HCT116 (cell line): ENCODE results near the gene KRTAP20-2. TPM values are rescaled to one million over a fixed set of nuclear protein-coding genes. Genes with fewer than 3 reads are reported as not detected.

Source experiments
- ATAC-seq: fragments of 200-7000 bp; cut with Tn5 transposase; 2 replicates; pipeline ENCODE4 v1.9.1; 2020; ENCODE audit warnings: mild to moderate bottlenecking, moderate library complexity
- BruUV-seq: library from RNA; stranded (reverse); fragments of 400-500 nt; replicated peaks from 2 replicates; lab custom pipeline; 2021; lab: Mats Ljungman, UMichigan
- CTCF ChIA-PET: fragments of 300-600 bp; sonication (Branson Sonifier 250); formaldehyde crosslinking; loops from one replicate; lab custom pipeline; 2021; ENCODE audit warnings: antibody characterized with exemption; lab: Charles Lee
- POLR2A ChIA-PET: fragments of 300-600, 350-600 bp; sonication (Branson Sonifier 250); formaldehyde crosslinking; loops from one replicate; lab custom pipeline; 2021; ENCODE audit warnings: antibody characterized with exemption; lab: Charles Lee
- RAD21 ChIA-PET, 2 experiments: fragments of 300-600 bp; sonication (Branson Sonifier 250); formaldehyde crosslinking; loops; one replicate each; lab custom pipeline; 2023; ENCODE audit warnings: low total read pairs in 2 of 2; ENCODE audit not compliant: uncharacterized antibody in 2 of 2, unreplicated experiment in 2 of 2, low non-redundant PET in 1 of 2; lab: Charles Lee
- DNase-seq: peaks from one replicate; pipeline ENCODE4 v3.0.0-alpha.2; 2010; ENCODE audit warnings: low read depth, low spot score
- H2AFZ ChIP-seq: fragments of 200-600 bp; shearing (Covaris generic), sonication (generic); 2 replicates; pipeline ENCODE4 v1.6.1; 2017; ENCODE audit warnings: low read depth, mixed run types, mixed read lengths, antibody characterized with exemption, low read length; ENCODE audit not compliant: poor library complexity, severe bottlenecking
- H3K27ac ChIP-seq: 2 replicates; pipeline ENCODE4 v1.5.1; 2012; ENCODE audit warnings: low read depth, low read length
- H3K27me3 ChIP-seq: fragments of 200-600 bp; sonication (generic); 2 replicates; pipeline ENCODE4 v1.6.1; 2016; ENCODE audit warnings: mixed run types, low read length, mixed read lengths; ENCODE audit not compliant: insufficient read depth
- H3K36me3 ChIP-seq, 2 experiments: fragments of 200-500 bp in 1 of 2; fragments of 200-600 bp in 1 of 2; sonication (Bioruptor generic) in 1 of 2; sonication (generic) in 1 of 2; 2 replicates each; pipeline versions ENCODE4 v1.5.1 to v1.6.1; 2014 to 2016; ENCODE audit warnings: low read length in 2 of 2, inconsistent platforms in 1 of 2, mixed read lengths in 1 of 2, mixed run types in 1 of 2; ENCODE audit not compliant: insufficient read depth in 2 of 2, control insufficient read depth in 1 of 2
- H3K4me1 ChIP-seq, 2 experiments: fragments of 200-600 bp in 1 of 2; sonication (generic) in 1 of 2; 2 replicates each; pipeline versions ENCODE4 v1.5.1 to v1.6.1; 2012 to 2017; ENCODE audit warnings: low read length in 2 of 2, inconsistent platforms in 1 of 2, mild to moderate bottlenecking in 1 of 2, mixed read lengths in 1 of 2, mixed run types in 1 of 2, moderate library complexity in 1 of 2; ENCODE audit not compliant: insufficient read depth in 2 of 2, control insufficient read depth in 1 of 2
- H3K4me2 ChIP-seq: fragments of 200-600 bp; sonication (generic); 2 replicates; pipeline ENCODE4 v1.6.1; 2017; ENCODE audit warnings: mixed run types, low read length, mixed read lengths
- H3K4me3 ChIP-seq, 2 experiments: fragments of 200-600 bp in 1 of 2; sonication (generic) in 1 of 2; replicated peaks in 1 of 2; 2 replicates each; pipeline ENCODE4 v1.5.1; 2011 to 2016; ENCODE audit warnings: low read length in 2 of 2, control low read depth in 1 of 2, low read depth in 1 of 2, mild to moderate bottlenecking in 1 of 2, mixed read lengths in 1 of 2, mixed run types in 1 of 2
- H3K79me2 ChIP-seq: fragments of 200-600 bp; sonication (generic); 2 replicates; pipeline ENCODE4 v1.6.1; 2017; ENCODE audit warnings: mild to moderate bottlenecking, mixed run types, low read length, moderate library complexity, mixed read lengths; ENCODE audit not compliant: insufficient read depth
- H3K9ac ChIP-seq: fragments of 200-600 bp; sonication (generic); 2 replicates; pipeline ENCODE4 v1.6.1; 2016; ENCODE audit warnings: low read length, mixed read lengths
- H3K9me2 ChIP-seq: fragments of 200-600 bp; sonication (generic), shearing (Covaris generic); 2 replicates; pipeline ENCODE4 v1.6.1; 2017; ENCODE audit warnings: mixed run types, mild to moderate bottlenecking, moderate library complexity; ENCODE audit not compliant: insufficient read depth
- H3K9me3 ChIP-seq, 2 experiments: fragments of 200-500 bp in 1 of 2; fragments of 200-600 bp in 1 of 2; sonication (Bioruptor generic) in 1 of 2; sonication (generic) in 1 of 2; 2 replicates each; pipeline ENCODE4 v1.6.1; 2014 to 2017; ENCODE audit warnings: low read length in 2 of 2, mixed read lengths in 2 of 2, inconsistent platforms in 1 of 2, low read depth in 1 of 2, mild to moderate bottlenecking in 1 of 2, mixed run types in 1 of 2, moderate library complexity in 1 of 2; ENCODE audit not compliant: control insufficient read depth in 1 of 2, insufficient read depth in 1 of 2
- H4K20me1 ChIP-seq: fragments of 200-600 bp; sonication (generic), shearing (Covaris generic); 2 replicates; pipeline ENCODE4 v1.6.1; 2017; ENCODE audit warnings: mixed run types, mild to moderate bottlenecking, moderate library complexity; ENCODE audit not compliant: insufficient read depth
- CEBPB ChIP-seq: IDR thresholded peaks from 2 replicates; pipeline ENCODE4 v1.6.1; 2012; ENCODE audit warnings: low read depth
- EGR1 ChIP-seq: IDR thresholded peaks from 2 replicates; pipeline ENCODE4 v1.6.1; 2012; ENCODE audit warnings: low read depth
- ELF1 ChIP-seq: IDR thresholded peaks from 2 replicates; pipeline ENCODE4 v1.6.1; 2012; ENCODE audit warnings: low read depth, borderline replicate concordance
- EZH2 ChIP-seq: fragments of 200-600 bp; sonication (generic); IDR thresholded peaks from 2 replicates; pipeline ENCODE4 v1.6.1; 2017; ENCODE audit warnings: antibody characterized with exemption, mixed run types
- EZH2phosphoT487 ChIP-seq: fragments of 200-600 bp; IDR thresholded peaks from 2 replicates; pipeline ENCODE4 v1.6.1; 2018; ENCODE audit warnings: antibody characterized with exemption, borderline replicate concordance
- POLR2A ChIP-seq: IDR thresholded peaks from 2 replicates; pipeline ENCODE4 v1.7.0; 2011; ENCODE audit warnings: borderline replicate concordance; ENCODE audit not compliant: insufficient read depth, insufficient read length; ENCODE audit errors: extremely low read depth
- POLR2AphosphoS5 ChIP-seq: IDR thresholded peaks from 2 replicates; pipeline ENCODE4 v1.6.1; 2011; ENCODE audit warnings: mild to moderate bottlenecking, low read depth, low read length, moderate library complexity
- RAD21 ChIP-seq: IDR thresholded peaks from 2 replicates; pipeline ENCODE4 v1.6.1; 2012; ENCODE audit warnings: low read depth, mild to moderate bottlenecking
- REST ChIP-seq: IDR thresholded peaks from 2 replicates; pipeline ENCODE4 v1.6.1; 2012; ENCODE audit warnings: low read depth
- SRF ChIP-seq: IDR thresholded peaks from 2 replicates; pipeline ENCODE4 v1.6.1; 2012; ENCODE audit warnings: low read depth
- TCF7L2 ChIP-seq: IDR thresholded peaks from 2 replicates; pipeline ENCODE4 v1.7.0; 2011; ENCODE audit warnings: borderline replicate concordance, inconsistent platforms; ENCODE audit not compliant: insufficient read depth, insufficient read length; ENCODE audit errors: extremely low read depth
- YY1 ChIP-seq: IDR thresholded peaks from 2 replicates; pipeline ENCODE4 v1.6.1; 2011; ENCODE audit warnings: low read length, low read depth, moderate library complexity, mild to moderate bottlenecking; ENCODE audit not compliant: insufficient replicate concordance; ENCODE audit errors: extremely low read depth
- ZBTB33 ChIP-seq: IDR thresholded peaks from 2 replicates; pipeline ENCODE4 v1.6.1; 2011; ENCODE audit warnings: mild to moderate bottlenecking, low read length, moderate library complexity; ENCODE audit not compliant: insufficient replicate concordance; ENCODE audit errors: extremely low read depth
- intact Hi-C: fragments of 100-400 bp; cut with micrococcal nuclease; formaldehyde crosslinking; loops from 2 replicates; pipeline ENCODE4 v1.10.0; 2022
- total RNA-seq: library from RNA; stranded (reverse); gene quantifications from one replicate; pipeline ENCODE4 v1.2.1, GENCODE V29; 2021; ENCODE audit not compliant: unreplicated experiment
- TF ChIP-seq, protein P1 (sequence below): IDR thresholded peaks from 2 replicates; pipeline ENCODE4 v1.6.1; 2012
- TF ChIP-seq, protein P2 (sequence below): IDR thresholded peaks from 2 replicates; pipeline ENCODE4 v1.6.1; 2012

The KRTAP20-2 gene
- total RNA-seq, 1 experiment from 2014 or later = not detected

- DNase-seq = no peak
- RAD21 ChIA-PET = no interaction called here
- no peaks in the 10 kb centered on the region for H4K20me1 ChIP-seq
- intact Hi-C loops = no loop called here
- no peak overlapping the region for H3K4me2 ChIP-seq
- no peaks in the 10 kb centered on the region for H3K9me2 ChIP-seq
- H3K36me3 ChIP-seq = no peaks in the 10 kb centered on the region
- no TSS peak for BruUV-seq
- no peak overlapping the region for H3K9ac ChIP-seq
- no peak for TF ChIP-seq CEBPB
- TF ChIP-seq, protein P1, sequence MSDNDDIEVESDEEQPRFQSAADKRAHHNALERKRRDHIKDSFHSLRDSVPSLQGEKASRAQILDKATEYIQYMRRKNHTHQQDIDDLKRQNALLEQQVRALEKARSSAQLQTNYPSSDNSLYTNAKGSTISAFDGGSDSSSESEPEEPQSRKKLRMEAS = no peak
- TF ChIP-seq, protein P2, sequence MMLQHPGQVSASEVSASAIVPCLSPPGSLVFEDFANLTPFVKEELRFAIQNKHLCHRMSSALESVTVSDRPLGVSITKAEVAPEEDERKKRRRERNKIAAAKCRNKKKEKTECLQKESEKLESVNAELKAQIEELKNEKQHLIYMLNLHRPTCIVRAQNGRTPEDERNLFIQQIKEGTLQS = no peak
- TF ChIP-seq SRF = no peak
- H3K27me3 ChIP-seq = no peaks in the 10 kb centered on the region
- ATAC-seq = no peak
- no peak overlapping the region for H3K27ac ChIP-seq
- CTCF ChIA-PET = no interaction called here
- peaks cover 13 to 20% of the 10 kb centered on the region in 2 experiments; a peak in 2 of 4 replicates for H3K9me3 ChIP-seq
- POLR2A ChIA-PET = no interaction called here
- H3K4me3 ChIP-seq = no peak overlapping the region
- H3K79me2 ChIP-seq = no peaks in the 10 kb centered on the region
- no peak overlapping the region for H2AFZ ChIP-seq
- no peaks in the 10 kb centered on the region for H3K4me1 ChIP-seq
These were observed 19.8 kb upstream of the KRTAP20-2 start for GRCh38 chr21:30615199-30615598.

DNA sequence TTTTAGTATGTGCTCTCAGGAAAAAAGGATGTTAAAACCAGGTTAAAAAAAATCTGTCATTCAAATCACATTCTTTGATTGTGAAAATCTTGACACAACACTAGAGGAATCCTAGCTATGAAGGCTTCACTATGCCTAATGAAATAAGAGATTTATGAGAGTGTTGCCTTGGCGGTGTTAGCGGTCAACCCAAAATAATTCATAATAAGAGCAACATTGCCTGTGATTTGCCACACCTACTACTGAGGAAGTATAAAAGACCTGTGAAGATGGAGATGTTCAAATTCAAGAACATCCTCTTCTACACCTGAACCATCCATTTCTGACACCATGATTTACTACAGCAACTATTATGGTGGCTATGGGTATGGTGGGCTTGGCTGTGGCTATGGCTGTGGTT, 18.9 kb upstream of the KRTAP20-2 start, which contains the start of gene KRTAP20-1:
Gene KRTAP20-1, plus strand, starts transcription at position 301 of the 400 bp plus-strand sequence. Its CDS starts 30 bp downstream, at position 331.
- intact Hi-C loops = no loop called here
- RAD21 ChIA-PET = no interaction called here
- BruUV-seq = no TSS peak
- no peak for ATAC-seq
- DNase-seq = no peak
- Histone ChIP-seq H4K20me1 (no peaks in the 10 kb centered on the region), H3K79me2 (no peaks in the 10 kb centered on the region), H3K9me3 (peaks cover 13 to 20% of the 10 kb centered on the region in 2 experiments; a peak in 2 of 4 replicates), H3K9ac (no peak within 1 kb of the TSS), H3K27me3 (no peaks in the 10 kb centered on the region), H2AFZ (no peak within 1 kb of the TSS), H3K27ac (no peak within 1 kb of the TSS), H3K4me2 (no peak within 1 kb of the TSS), H3K4me3 (no peak within 1 kb of the TSS), H3K4me1 (no peaks in the 10 kb centered on the region), H3K36me3 (no peaks in the 10 kb centered on the region), H3K9me2 (no peaks in the 10 kb centered on the region)
- CTCF ChIA-PET = no interaction called here
- POLR2A ChIA-PET = no interaction called here
- TF ChIP-seq RAD21 (no peak), EZH2 (no peak), TCF7L2 (no peak), YY1 (no peak), CEBPB (no peak), POLR2A (no peak), EGR1 (no peak), EZH2phosphoT487 (no peak), POLR2AphosphoS5 (no peak), ZBTB33 (no peak), REST (no peak), ELF1 (no peak)
- TF ChIP-seq, protein P1 = no peak
